Neural cell (in vitro differentiated cells): ENCODE measurements around the gene AQP12A. TPM values are rescaled to one million over a fixed set of nuclear protein-coding genes. Genes with fewer than 3 reads are reported as not detected.

Source experiments
- H2AFZ ChIP-seq: fragments of 200-600, 300-800 bp; sonication (generic), shearing (Covaris generic); 2 replicates; pipeline ENCODE4 v1.6.0; 2014; ENCODE audit warnings: low read depth, mild to moderate bottlenecking, antibody characterized with exemption, low read length, moderate library complexity
- H3F3A ChIP-seq: fragments of 200-600 bp; shearing (Covaris generic); 2 replicates; pipeline ENCODE4 v1.6.1; 2016; ENCODE audit warnings: mild to moderate bottlenecking, moderate library complexity, mixed read lengths, antibody characterized with exemption, low read length; ENCODE audit not compliant: insufficient read depth, poor library complexity, severe bottlenecking
- H3K27ac ChIP-seq: fragments of 200-600, 300-800 bp; sonication (generic), shearing (Covaris generic); 2 replicates; pipeline ENCODE4 v1.5.1; 2014; ENCODE audit warnings: mild to moderate bottlenecking, low read length, moderate library complexity
- H3K27me3 ChIP-seq: fragments of 300-800, 200-600 bp; sonication (generic), shearing (Covaris generic); 2 replicates; pipeline ENCODE4 v1.6.0; 2014; ENCODE audit warnings: mild to moderate bottlenecking, low read depth, low read length, moderate library complexity; ENCODE audit not compliant: insufficient read depth
- H3K36me3 ChIP-seq: fragments of 300-800, 200-600 bp; sonication (generic), shearing (Covaris generic); 2 replicates; pipeline ENCODE4 v1.5.1; 2014; ENCODE audit warnings: mild to moderate bottlenecking, antibody characterized with exemption, low read length, moderate library complexity; ENCODE audit not compliant: insufficient read depth
- H3K4me2 ChIP-seq: fragments of 300-800, 200-600 bp; sonication (generic), shearing (Covaris generic); 2 replicates; pipeline ENCODE4 v1.6.0; 2014; ENCODE audit warnings: mild to moderate bottlenecking, low read length
- H3K4me3 ChIP-seq: fragments of 300-800, 200-600 bp; sonication (generic), shearing (Covaris generic); 2 replicates; pipeline ENCODE4 v1.5.1; 2014; ENCODE audit warnings: mild to moderate bottlenecking, low read length, moderate library complexity
- H3K79me2 ChIP-seq: fragments of 200-600 bp; shearing (Covaris generic); replicated peaks from 2 replicates; pipeline ENCODE4 v1.6.0; 2014; ENCODE audit warnings: mild to moderate bottlenecking, low read length, moderate library complexity; ENCODE audit not compliant: insufficient read depth
- H3K9ac ChIP-seq: fragments of 300-800, 200-600 bp; sonication (generic), shearing (Covaris generic); 2 replicates; pipeline ENCODE4 v1.6.1; 2016; ENCODE audit warnings: mild to moderate bottlenecking, low read length, mixed read lengths
- H3K9me2 ChIP-seq: fragments of 200-600 bp; shearing (Covaris generic); 2 replicates; pipeline ENCODE4 v1.6.1; 2016; ENCODE audit warnings: mild to moderate bottlenecking, low read length, mixed read lengths; ENCODE audit not compliant: insufficient read depth
- H3K9me3 ChIP-seq: fragments of 200-600, 300-800 bp; sonication (generic), shearing (Covaris generic); 2 replicates; pipeline ENCODE4 v1.6.1; 2016; ENCODE audit warnings: mild to moderate bottlenecking, mixed run types, low read length, moderate library complexity, mixed read lengths
- H4K20me1 ChIP-seq: fragments of 200-600 bp; shearing (Covaris generic); 2 replicates; pipeline ENCODE4 v1.6.1; 2016; ENCODE audit warnings: mild to moderate bottlenecking, mixed run types; ENCODE audit not compliant: insufficient read depth
- EP300 ChIP-seq: fragments of 450-650 bp; conservative IDR thresholded peaks from 2 replicates; pipeline ENCODE4 v1.6.1; 2014; ENCODE audit warnings: antibody characterized with exemption, mild to moderate bottlenecking, moderate library complexity; ENCODE audit not compliant: poor library complexity, severe bottlenecking
- EZH2 ChIP-seq: fragments of 200-600, 300-800 bp; shearing (Covaris generic), sonication (generic); IDR thresholded peaks from 2 replicates; pipeline ENCODE4 v1.6.1; 2014; ENCODE audit warnings: antibody characterized with exemption, low read length, borderline replicate concordance, mild to moderate bottlenecking; ENCODE audit not compliant: insufficient read depth, poor library complexity, severe bottlenecking
- MXI1 ChIP-seq: fragments of 450-650 bp; conservative IDR thresholded peaks from 2 replicates; pipeline ENCODE4 v1.6.1; 2014; ENCODE audit warnings: antibody characterized with exemption, mild to moderate bottlenecking; ENCODE audit not compliant: poor library complexity, severe bottlenecking
- POLR2AphosphoS5 ChIP-seq: IDR thresholded peaks from 2 replicates; pipeline ENCODE4 v1.6.1; 2012
- RAD21 ChIP-seq: fragments of 450-650 bp; conservative IDR thresholded peaks from 2 replicates; pipeline ENCODE4 v1.6.1; 2014; ENCODE audit warnings: antibody characterized with exemption, mild to moderate bottlenecking, moderate library complexity
- SMC3 ChIP-seq: fragments of 450-650 bp; conservative IDR thresholded peaks from 2 replicates; pipeline ENCODE4 v1.6.1; 2014; ENCODE audit warnings: antibody characterized with exemption, mild to moderate bottlenecking, moderate library complexity; ENCODE audit not compliant: poor library complexity
- TAF1 ChIP-seq: IDR thresholded peaks from 2 replicates; pipeline ENCODE4 v1.6.1; 2012; ENCODE audit warnings: low read depth
- polyA plus RNA-seq: library from polyadenylated mRNA; depleted of rRNA; stranded (reverse); fragments of >200 nt; gene quantifications from 2 replicates; pipeline ENCODE4 v1.2.3, GENCODE V29; 2014
- TF ChIP-seq, protein P1 (sequence below): IDR thresholded peaks from 2 replicates; pipeline ENCODE4 v1.6.1; 2012; ENCODE audit warnings: borderline replicate concordance
- TF ChIP-seq, protein P2 (sequence below): fragments of 450-650 bp; IDR thresholded peaks from 2 replicates; pipeline ENCODE4 v1.5.1; 2014; ENCODE audit warnings: antibody characterized with exemption, mild to moderate bottlenecking, moderate library complexity; ENCODE audit not compliant: poor library complexity, severe bottlenecking

Gene AQP12A
- polyA plus RNA-seq, 1 donor from 2014 or later, result not detected

DNA sequence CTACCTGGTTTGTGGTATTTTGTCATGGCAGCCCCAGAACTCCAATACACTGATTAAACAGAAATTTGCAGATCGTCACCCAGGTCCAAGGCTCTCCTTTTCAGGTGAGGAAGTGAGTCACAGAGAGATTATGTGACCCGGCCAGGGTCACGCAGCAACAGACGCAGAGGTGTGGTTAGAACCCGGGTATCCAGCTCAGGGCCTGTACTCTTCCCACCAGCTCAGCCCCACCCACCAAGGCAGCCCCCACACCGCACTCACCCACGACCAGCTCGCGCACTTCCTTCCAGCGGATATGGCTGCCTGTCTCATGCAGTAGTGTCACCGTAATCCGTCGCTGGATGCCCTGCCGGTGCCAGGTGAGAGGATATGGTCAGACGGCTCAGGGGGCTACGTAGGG, 48.1 kb downstream of the AQP12A start:
- no peaks in the 10 kb centered on the region for H4K20me1 ChIP-seq
- H3K79me2 ChIP-seq, result no peaks in the 10 kb centered on the region
- H3K4me2 ChIP-seq, result no peak overlapping the region
- H3K27me3 ChIP-seq, result no peaks in the 10 kb centered on the region
- no peaks in the 10 kb centered on the region for H3K36me3 ChIP-seq
- no peak for TF ChIP-seq EP300
- TF ChIP-seq TAF1, result no peak
- no peak for TF ChIP-seq MXI1
- no peak for TF ChIP-seq SMC3
- TF ChIP-seq, protein P1, sequence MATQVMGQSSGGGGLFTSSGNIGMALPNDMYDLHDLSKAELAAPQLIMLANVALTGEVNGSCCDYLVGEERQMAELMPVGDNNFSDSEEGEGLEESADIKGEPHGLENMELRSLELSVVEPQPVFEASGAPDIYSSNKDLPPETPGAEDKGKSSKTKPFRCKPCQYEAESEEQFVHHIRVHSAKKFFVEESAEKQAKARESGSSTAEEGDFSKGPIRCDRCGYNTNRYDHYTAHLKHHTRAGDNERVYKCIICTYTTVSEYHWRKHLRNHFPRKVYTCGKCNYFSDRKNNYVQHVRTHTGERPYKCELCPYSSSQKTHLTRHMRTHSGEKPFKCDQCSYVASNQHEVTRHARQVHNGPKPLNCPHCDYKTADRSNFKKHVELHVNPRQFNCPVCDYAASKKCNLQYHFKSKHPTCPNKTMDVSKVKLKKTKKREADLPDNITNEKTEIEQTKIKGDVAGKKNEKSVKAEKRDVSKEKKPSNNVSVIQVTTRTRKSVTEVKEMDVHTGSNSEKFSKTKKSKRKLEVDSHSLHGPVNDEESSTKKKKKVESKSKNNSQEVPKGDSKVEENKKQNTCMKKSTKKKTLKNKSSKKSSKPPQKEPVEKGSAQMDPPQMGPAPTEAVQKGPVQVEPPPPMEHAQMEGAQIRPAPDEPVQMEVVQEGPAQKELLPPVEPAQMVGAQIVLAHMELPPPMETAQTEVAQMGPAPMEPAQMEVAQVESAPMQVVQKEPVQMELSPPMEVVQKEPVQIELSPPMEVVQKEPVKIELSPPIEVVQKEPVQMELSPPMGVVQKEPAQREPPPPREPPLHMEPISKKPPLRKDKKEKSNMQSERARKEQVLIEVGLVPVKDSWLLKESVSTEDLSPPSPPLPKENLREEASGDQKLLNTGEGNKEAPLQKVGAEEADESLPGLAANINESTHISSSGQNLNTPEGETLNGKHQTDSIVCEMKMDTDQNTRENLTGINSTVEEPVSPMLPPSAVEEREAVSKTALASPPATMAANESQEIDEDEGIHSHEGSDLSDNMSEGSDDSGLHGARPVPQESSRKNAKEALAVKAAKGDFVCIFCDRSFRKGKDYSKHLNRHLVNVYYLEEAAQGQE, result no peak
- no peak for TF ChIP-seq POLR2AphosphoS5
- no peak for TF ChIP-seq RAD21
- TF ChIP-seq, protein P2, sequence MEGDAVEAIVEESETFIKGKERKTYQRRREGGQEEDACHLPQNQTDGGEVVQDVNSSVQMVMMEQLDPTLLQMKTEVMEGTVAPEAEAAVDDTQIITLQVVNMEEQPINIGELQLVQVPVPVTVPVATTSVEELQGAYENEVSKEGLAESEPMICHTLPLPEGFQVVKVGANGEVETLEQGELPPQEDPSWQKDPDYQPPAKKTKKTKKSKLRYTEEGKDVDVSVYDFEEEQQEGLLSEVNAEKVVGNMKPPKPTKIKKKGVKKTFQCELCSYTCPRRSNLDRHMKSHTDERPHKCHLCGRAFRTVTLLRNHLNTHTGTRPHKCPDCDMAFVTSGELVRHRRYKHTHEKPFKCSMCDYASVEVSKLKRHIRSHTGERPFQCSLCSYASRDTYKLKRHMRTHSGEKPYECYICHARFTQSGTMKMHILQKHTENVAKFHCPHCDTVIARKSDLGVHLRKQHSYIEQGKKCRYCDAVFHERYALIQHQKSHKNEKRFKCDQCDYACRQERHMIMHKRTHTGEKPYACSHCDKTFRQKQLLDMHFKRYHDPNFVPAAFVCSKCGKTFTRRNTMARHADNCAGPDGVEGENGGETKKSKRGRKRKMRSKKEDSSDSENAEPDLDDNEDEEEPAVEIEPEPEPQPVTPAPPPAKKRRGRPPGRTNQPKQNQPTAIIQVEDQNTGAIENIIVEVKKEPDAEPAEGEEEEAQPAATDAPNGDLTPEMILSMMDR, result no peak
- no peak overlapping the region for H3K27ac ChIP-seq
- no peaks in the 10 kb centered on the region for H3K9me3 ChIP-seq
- H2AFZ ChIP-seq, result no peak overlapping the region
- H3K9ac ChIP-seq, result no peak overlapping the region
- no peaks in the 10 kb centered on the region for H3K9me2 ChIP-seq
- H3F3A ChIP-seq, result no peaks in the 10 kb centered on the region
- no peak overlapping the region for H3K4me3 ChIP-seq

- H3K4me2 ChIP-seq, result no peak overlapping the region
- no peak overlapping the region for H3K9ac ChIP-seq
- TF ChIP-seq EP300 (no peak), TAF1 (no peak), EZH2 (no peak), SMC3 (no peak)
- TF ChIP-seq, protein P2, result no peak
- no peaks in the 10 kb centered on the region for H3K79me2 ChIP-seq
- no peak overlapping the region for H3K4me3 ChIP-seq
- H3F3A ChIP-seq, result no peaks in the 10 kb centered on the region
- no peaks in the 10 kb centered on the region for H3K9me3 ChIP-seq
- H3K27me3 ChIP-seq, result no peaks in the 10 kb centered on the region
- no peak overlapping the region for H3K27ac ChIP-seq
- H3K9me2 ChIP-seq, result no peaks in the 10 kb centered on the region
- no peaks in the 10 kb centered on the region for H4K20me1 ChIP-seq
- H2AFZ ChIP-seq, result no peak overlapping the region
- no peaks in the 10 kb centered on the region for H3K36me3 ChIP-seq
Measured at GRCh38 chr2:240741091-240741490, 49.4 kb downstream of the AQP12A start.
